Astrocyte (in vitro differentiated cells and primary cell): ENCODE data around the gene ZNF71.

Experiments used
- CTCF ChIP-seq: IDR thresholded peaks from 2 replicates; pipeline ENCODE4 v1.5.1; 2011; ENCODE audit warnings: low read depth, mild to moderate bottlenecking, inconsistent platforms, low read length, moderate library complexity; ENCODE audit not compliant: insufficient read depth
- EZH2 ChIP-seq: IDR thresholded peaks from 2 replicates; pipeline ENCODE4 v1.6.1; 2012; ENCODE audit warnings: mild to moderate bottlenecking, low read length, inconsistent platforms; ENCODE audit not compliant: insufficient read depth

- TF ChIP-seq CTCF (no peak), EZH2 (no peak)
These were observed 68.9 kb downstream of the ZNF71 start for GRCh38 chr19:56663931-56664500.
